ENCODE measurements around the gene PTGS1. TPM values are rescaled to one million over a fixed set of nuclear protein-coding genes. Genes with fewer than 3 reads are reported as not detected.

The PTGS1 gene
- total RNA-seq, result 2.6 and 4.5 TPM in 2 replicates

DNA sequence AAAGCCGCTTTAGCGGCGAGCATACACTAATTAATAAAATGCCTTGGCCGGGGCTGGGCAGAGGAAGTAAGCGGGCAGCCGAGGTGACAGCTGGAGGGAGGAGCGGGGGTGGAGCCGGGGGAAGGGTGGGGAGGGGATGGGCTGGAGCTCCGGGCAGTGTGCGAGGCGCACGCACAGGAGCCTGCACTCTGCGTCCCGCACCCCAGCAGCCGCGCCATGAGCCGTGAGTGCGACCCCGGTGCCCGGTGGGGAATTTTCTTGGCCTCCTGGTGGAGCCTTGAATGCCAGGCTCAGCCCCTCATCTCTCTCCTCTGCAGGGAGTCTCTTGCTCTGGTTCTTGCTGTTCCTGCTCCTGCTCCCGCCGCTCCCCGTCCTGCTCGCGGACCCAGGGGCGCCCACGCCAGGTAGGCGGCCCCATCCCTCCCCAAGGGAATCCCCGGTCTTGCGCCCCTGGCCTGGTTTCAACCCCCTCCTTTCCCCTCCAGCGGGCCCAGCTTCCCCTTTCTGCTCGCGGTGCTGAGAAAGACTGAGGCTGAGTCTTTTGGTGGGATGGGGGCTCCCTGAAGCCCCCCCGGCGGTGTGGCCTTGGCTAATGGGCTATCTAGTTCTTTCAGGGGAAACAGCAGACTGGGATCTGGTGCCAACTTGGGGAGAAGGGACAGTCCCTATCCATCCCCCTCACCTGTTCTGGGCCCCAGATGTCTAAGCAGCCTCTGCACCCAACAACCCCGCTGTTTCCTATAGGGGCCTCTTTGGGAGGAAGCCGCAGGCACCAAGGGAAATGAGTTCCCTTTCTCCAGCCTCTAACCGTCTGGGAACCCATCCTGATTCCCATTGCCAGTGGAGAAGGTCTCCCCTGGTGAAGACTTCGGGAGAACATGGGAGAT, at the start of gene PTGS1:
PTGS1 (plus strand) TSS at position 156 of the 887 bp plus-strand sequence; CDS start at position 217, 61 bp downstream.

Other genes starting within 250 kb of the PTGS1 start
- gene NDUFA8, start 211.2 kb upstream of the PTGS1 start, total RNA-seq, result 31.0 and 34.7 TPM in 2 replicates
- gene MORN5, start 211.1 kb upstream of the PTGS1 start, total RNA-seq, result not detected in 2 replicates
- gene LHX6, start 142.1 kb upstream of the PTGS1 start, total RNA-seq, result not detected in 2 replicates
- 11.0 and 13.9 TPM in 2 replicates for gene RBM18, start 106.2 kb upstream of the PTGS1 start, total RNA-seq
- 24.9 and 29.5 TPM in 2 replicates for gene MRRF, start 106.1 kb upstream of the PTGS1 start, total RNA-seq
- not detected in 2 replicates for gene OR1J1, start 106.9 kb downstream of the PTGS1 start, total RNA-seq
- gene OR1J2, start 139.8 kb downstream of the PTGS1 start, total RNA-seq, result not detected in 2 replicates
- not detected in 2 replicates for gene OR1J4, start 148.1 kb downstream of the PTGS1 start, total RNA-seq
- not detected in 2 replicates for gene OR1N1, start 156.3 kb downstream of the PTGS1 start, total RNA-seq
- gene OR1N2, start 182.1 kb downstream of the PTGS1 start, total RNA-seq, result not detected in 2 replicates
- not detected in 2 replicates for gene OR1L8, start 212.4 kb downstream of the PTGS1 start, total RNA-seq
- gene OR1Q1, start 243.7 kb downstream of the PTGS1 start, total RNA-seq, result not detected in 2 replicates